GM18502 (cell line): ENCODE measurements around the gene CCNE1.

Experiments used
- ATAC-seq: cut with Tn5 transposase; IDR thresholded peaks from one replicate; pipeline ENCODE4 v1.9.1; 2021; ENCODE audit warnings: mild to moderate bottlenecking; ENCODE audit not compliant: unreplicated experiment, poor library complexity

CCNE1 gene

GRCh38 chr19:29841559-29842367 lies 30.0 kb downstream of the CCNE1 start:
- ATAC-seq, result no peak

DNA sequence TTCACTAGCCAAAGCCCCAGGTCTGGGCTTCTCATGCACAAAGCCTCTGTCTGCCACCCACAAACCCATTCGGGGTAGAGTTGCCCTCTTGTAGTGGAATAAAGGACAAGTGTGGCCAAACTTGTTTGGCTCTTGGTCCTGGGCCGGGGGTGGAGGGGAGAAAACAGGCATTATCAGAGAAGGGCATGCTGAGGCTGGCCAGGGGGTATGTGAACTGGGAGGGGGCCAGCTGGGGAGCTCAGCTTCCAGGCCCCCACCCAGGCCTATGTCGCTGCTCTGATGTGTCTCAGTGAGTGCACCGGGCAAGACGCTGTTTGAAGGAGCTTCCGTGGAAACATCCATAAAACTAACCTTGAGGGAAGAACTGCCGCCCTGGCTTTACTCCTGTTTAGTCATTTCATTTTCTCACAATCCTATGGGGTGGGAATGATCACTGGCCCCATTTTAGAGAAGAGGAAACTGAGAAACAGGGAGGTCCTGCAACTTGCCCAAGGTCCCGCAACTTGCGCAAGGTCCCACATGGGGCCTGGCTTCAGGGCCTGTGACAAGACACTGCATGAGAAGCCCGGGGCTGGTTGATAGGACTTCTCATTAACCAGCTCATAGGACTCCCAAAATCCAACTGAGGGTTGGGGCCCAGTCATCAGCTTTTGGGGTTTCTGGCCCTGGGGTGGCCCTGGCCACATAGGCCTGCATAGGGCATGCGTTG lies 30.8 kb downstream of the CCNE1 start:
- no peak for ATAC-seq

GRCh38 chr19:29843180-29844051 lies 31.6 kb downstream of the CCNE1 start:
- no peak for ATAC-seq

DNA sequence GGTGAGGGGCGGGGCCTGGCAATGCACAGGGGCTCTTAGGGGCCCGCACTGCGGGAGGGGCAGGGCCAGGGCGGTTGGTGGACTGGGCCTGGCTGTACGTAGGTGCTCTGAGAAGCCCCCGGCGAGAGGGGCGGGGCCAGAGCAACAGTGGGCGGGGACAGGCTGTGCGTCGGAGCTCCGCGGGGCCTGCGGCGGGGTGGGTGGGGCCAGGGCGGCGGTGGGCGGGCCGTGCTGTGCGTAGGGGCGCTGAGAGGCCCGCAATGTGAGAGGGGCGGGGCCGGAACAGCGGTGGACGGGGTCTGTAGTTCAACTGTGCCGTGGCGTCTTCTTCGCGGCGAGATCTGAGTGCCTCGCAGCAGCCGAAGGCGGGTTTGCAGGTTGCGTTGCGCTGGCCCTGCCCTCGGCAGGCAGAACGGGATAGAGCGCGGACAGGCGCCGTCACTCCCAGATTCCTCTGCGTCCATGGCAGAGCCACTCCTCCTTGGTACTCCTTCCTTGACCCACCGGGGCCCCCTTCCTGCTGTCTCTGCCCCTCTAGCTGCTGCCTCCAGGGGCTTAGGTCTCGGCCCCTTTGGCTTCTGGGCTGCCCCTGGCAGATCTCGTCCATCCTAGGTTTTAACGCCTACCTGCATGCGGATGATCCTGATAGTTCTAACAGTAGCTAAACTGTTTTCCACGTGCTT lies 33.2 kb downstream of the CCNE1 start:
- peak; percentile 72 for ATAC-seq

- no peak for ATAC-seq
Measured at GRCh38 chr19:29845574-29846176, 33.9 kb downstream of the CCNE1 start.

DNA sequence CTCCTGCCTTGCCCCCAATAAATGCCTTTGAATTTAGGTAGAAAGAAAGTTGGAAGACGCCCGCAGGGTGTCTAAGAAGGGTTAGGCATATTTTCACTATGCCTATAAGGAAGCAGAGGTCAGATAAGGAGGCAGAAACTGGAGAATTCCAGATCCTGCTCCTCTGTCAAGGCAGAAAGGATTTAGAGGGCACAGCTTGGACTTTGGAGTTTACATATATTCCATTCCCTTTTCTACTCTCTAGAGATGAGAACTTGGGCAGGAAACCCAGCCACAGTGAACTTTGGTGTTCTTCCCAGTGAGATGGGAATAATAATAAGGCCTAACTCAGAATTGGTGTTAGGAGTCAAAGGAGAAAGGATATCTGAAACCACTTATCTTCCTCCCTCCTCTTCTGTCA lies 37.4 kb downstream of the CCNE1 start:
- no peak for ATAC-seq

DNA sequence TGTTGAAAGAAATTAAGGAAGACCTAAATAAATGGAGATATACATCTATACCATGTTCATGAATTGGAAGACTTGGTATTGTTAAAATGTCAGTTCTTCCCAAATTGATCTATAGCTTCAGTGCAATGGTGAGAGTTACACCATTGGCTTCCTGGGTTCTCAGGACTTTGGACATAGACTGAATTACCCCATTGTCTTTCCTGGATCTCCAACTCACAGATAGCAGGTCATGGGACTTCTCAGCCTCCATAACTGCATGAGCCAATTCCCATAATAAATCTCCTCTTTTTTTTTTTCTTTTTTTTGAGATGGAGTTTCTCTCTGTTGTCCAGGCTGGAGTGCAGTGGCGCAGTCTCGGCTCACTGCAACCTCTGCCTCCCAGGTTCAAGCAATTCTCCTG lies 38.7 kb downstream of the CCNE1 start:
- no peak for ATAC-seq

DNA sequence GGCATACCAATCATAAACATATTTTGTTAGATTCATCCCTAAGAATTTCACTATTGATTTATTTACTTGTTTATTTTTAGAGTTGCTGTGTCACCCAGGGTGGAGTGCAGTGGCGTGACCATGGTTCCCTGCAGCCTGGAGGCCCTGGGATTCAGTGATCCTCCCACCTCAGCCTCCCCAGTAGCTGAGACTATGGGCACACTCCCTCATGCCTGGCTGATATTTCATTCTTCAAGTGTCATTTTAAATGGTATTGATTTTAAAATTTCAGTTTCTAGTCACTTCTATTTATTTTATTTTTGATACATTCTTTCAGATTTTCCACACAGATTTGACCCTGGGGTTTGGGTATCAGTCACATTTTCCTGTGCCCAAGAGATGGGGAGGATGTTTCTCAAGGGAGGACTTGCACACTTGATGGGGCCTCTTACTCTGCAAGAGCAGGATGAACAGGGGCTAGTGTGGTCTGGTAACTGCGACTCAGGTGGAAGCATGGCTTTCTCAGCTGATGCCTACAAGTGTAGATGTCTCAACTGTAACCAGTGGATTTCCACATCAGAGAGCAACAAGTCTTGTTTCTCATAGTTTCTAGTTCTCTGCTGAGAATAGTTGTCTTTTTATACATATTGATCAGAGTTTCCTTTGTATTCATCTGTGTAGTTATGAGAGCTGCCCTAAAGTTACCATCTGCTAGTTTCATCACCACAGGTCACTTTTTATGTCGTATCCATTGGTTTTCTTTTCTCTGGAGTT lies 40.2 kb downstream of the CCNE1 start:
- peak; percentile 85 for ATAC-seq

DNA sequence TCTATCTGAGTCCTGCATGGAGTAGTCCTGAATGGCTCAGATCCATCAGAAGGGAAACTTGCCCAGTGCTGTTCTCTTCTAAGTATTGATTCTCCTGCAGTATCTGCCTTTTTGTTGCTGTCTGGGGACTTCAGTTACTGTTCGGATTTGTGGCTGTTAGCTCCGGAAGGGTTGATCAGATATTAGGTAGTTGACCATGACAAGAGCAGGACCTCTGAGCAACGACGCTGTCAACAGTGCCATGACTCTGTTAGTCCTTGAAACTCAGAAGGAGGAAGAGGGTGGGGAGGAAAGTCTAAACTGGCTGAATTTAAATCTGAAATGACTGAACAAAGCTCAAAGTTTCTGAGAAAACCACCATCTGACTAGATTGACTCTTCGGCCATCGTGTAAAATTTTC lies 42.2 kb downstream of the CCNE1 start:
- no peak for ATAC-seq

DNA sequence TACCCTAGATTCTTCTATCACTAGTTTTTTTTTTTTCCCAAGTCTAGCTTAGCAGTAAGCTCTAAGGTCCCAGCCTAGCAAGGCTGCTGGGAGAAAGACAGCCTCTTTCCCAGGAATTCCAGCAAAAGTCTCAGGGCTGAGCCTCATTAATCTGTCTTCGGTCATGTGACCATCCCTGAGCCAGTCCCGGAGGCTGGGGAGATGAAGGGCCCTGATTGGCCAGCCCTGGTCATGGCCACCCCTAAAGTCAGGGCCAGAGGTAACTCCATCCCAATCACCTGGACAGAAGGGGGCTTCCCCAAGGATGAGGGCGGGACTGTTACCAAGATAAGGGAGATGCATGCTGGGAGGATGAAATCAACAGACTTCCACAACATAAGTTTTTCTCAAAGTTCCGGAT lies 43.3 kb downstream of the CCNE1 start:
- no peak for ATAC-seq

DNA sequence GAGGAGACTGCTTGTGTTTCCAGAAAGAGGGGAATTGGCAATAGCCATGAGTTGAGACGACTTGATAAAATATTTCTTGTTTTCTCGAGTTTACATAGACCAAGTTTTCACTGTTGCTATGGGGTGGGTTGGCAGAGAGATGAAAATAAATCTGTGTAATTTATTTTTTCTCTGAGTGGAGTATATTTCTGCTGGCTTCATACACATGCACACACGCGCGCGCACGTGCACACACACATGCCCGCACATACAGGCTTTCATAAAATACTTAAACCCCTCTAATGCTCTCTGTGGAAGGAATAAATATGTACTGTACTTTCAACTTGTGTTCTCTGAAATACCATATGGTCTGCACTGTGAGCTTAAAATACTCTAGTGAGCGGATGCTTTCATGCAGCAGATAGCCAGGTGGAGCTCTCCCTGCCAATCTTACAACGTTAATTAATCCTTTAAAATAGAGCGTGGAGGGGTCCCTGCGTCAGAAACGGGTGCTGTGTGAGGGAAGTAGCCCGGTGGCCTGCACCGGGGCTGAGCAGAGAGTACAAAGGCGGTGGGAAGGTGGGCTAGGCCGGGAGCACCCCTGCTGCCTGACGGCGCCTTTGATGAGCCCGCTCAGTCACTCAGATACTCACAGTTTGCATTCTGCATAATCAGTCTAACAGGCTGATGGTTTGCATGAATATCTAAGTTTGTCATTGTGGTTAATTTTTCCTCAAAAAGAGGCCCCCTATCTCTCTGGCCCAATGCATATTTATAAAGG lies 44.1 kb downstream of the CCNE1 start:
- ATAC-seq, result no peak

DNA sequence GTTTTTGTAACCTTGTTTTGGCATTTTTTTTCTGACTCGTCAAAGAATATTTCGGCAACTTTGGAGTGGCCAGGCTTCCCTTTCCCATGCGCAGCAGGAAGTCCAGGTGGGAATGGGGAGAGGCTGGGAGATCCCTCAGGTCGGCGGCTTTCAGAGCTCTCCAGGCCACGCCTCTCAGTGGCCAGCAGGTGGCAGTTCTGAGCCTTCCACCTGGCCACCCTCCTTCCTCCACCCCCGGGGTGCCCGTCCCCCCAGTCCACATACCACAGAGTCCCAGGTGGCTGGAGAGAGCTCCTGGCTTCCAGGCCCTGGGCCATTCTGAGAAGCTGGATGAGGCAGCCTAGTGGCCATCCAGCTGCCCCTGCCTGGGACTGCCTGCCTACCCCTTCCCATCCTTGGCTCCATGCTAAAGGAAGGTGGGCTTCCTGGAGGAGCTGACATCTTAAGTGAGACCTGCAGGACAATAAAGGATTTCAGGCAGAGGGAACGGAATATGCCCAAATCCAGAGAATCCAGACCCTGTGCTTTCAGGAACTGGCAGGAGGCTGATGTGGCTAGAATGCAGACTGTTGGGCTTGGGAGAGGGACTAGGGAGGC lies 46.3 kb downstream of the CCNE1 start:
- no peak for ATAC-seq

- ATAC-seq, result no peak
Measured at GRCh38 chr19:29858621-29859020, 46.8 kb downstream of the CCNE1 start.

DNA sequence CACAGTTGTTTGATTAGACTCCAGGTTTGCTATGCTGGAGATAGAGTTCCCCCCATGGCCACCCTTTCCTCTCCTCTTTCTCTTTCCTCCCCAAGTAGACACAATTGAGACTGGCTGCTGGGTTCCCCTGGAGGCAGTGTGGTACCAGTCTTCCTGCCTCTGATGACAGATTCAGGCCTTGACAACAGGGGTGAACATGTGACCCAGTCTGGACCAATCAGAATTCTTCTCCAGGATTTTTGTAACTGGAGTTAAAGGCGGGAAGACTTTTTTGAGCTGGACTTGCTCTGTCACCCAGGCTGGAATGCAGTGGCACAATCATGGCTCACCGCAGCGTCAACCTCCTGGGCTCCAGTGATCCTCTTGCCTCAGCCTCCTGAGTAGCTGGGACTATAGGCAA lies 48.7 kb downstream of the CCNE1 start:
- no peak for ATAC-seq

GRCh38 chr19:29861574-29861973 lies 49.8 kb downstream of the CCNE1 start:
- ATAC-seq, result no peak

DNA sequence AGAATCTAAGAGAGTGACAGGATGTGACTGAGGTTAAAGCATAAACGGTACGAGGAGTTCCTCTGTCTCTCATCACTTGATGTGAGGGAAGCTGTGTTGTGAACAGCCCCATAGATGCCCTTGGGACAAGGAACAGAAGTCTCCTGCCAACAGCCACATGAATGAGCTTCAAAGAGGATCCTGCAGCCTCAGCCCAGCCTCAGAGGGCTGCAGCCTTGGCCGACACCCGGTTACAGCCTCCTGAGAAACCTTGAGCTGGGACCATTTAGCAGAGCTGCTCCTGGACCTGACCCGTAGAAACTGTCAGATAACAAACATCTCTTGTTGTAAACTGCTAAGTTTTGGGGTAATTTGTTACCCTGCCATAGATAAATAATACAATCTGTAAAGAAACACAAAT lies 54.2 kb downstream of the CCNE1 start:
- ATAC-seq, result no peak

- ATAC-seq, result no peak
Measured at GRCh38 chr19:29867984-29868383, 56.2 kb downstream of the CCNE1 start.

DNA sequence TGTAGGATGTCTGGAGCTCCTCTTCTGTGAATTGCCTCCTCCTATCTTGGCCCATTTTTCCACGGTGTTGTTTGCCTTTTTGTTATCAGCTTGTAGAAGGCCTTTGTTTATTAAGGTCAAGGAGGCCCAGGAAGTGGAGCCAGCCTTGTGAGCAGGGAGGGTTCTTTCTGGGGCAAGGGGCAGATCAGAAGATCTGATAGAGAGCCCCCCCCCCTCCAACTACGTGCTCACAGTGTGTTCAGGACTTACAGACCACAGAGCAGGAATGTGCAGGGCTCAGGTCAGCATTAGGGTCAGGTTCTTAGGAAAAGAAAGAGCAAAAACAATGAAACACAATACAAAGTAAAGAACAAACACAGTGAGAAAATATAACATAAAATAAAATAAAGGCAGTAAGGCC lies 59.4 kb downstream of the CCNE1 start:
- ATAC-seq, result no peak
